Cerebellar cortex (tissue), 1 donor: Measurements from ENCODE around the gene ZNF674.
A peak's percentile ranks its signal among the peaks of the same experiment; 100 is the strongest.

Source experiments
- DNase-seq: peaks from one replicate; pipeline ENCODE4 v3.0.0-alpha.2; 2015; ENCODE audit warnings: low spot score

Gene ZNF674

GRCh38 chrX:46545111-46546005 lies at the start of gene ZNF674:
ZNF674 (minus strand) TSS chrX:46545421; CDS start chrX:46542087, 3,334 bp downstream.
- peak; percentile 90 for DNase-seq

- DNase-seq: no peak
These were observed 44.9 kb upstream of the ZNF674 start for GRCh38 chrX:46589977-46590723.

- no peak for DNase-seq
These were observed 43.0 kb upstream of the ZNF674 start for GRCh38 chrX:46588263-46588662.

- DNase-seq: no peak
These were observed 42.5 kb upstream of the ZNF674 start for GRCh38 chrX:46587753-46588171.

GRCh38 chrX:46587158-46587557 lies 41.9 kb upstream of the ZNF674 start:
- no peak for DNase-seq

- DNase-seq: no peak
These were observed 39.5 kb upstream of the ZNF674 start for GRCh38 chrX:46584736-46585135.

- no peak for DNase-seq
These were observed 37.7 kb upstream of the ZNF674 start for GRCh38 chrX:46582966-46583365.

GRCh38 chrX:46582325-46582724 lies 37.1 kb upstream of the ZNF674 start:
- DNase-seq: no peak

- no peak for DNase-seq
These were observed 35.4 kb upstream of the ZNF674 start for GRCh38 chrX:46580613-46581012.

GRCh38 chrX:46579250-46579649 lies 34.0 kb upstream of the ZNF674 start:
- DNase-seq: no peak

- DNase-seq: no peak
These were observed 32.2 kb upstream of the ZNF674 start for GRCh38 chrX:46577221-46578005.

GRCh38 chrX:46576458-46576857 lies 31.2 kb upstream of the ZNF674 start:
- DNase-seq: no peak

- no peak for DNase-seq
These were observed 30.8 kb upstream of the ZNF674 start for GRCh38 chrX:46575991-46576392.

- no peak for DNase-seq
These were observed 30.4 kb upstream of the ZNF674 start for GRCh38 chrX:46575586-46575985.

GRCh38 chrX:46574774-46575381 lies 29.7 kb upstream of the ZNF674 start:
- no peak for DNase-seq

- DNase-seq: no peak
These were observed 28.9 kb upstream of the ZNF674 start for GRCh38 chrX:46573892-46574773.

- peak; percentile 35 for DNase-seq
These were observed 28.2 kb upstream of the ZNF674 start, which contains the start of gene CHST7 for GRCh38 chrX:46573331-46573891. CHST7 (plus strand) TSS chrX:46573765; CDS start chrX:46573932, 167 bp downstream.

GRCh38 chrX:46572340-46572936 lies 27.2 kb upstream of the ZNF674 start:
- no peak for DNase-seq

GRCh38 chrX:46571423-46572339 lies 26.5 kb upstream of the ZNF674 start:
- DNase-seq: no peak
